HEK293T (cell line): ENCODE results near the gene TMEM87B.

Experiments used
- CTCF ChIA-PET: fragments of 350-600 bp; formaldehyde crosslinking; extraction: SDS; loops from one replicate; lab custom pipeline; 2021; ENCODE audit warnings: antibody characterized with exemption, inconsistent platforms; lab: Yijun Ruan, JAX
- POLR2A ChIA-PET: fragments of 350-600 bp; formaldehyde crosslinking; extraction: SDS; loops from one replicate; lab custom pipeline; 2020; ENCODE audit warnings: antibody characterized with exemption, inconsistent platforms; lab: Yijun Ruan, JAX
- DNase-seq: peaks from one replicate; pipeline ENCODE4 v3.0.0; 2012; ENCODE audit warnings: mixed read lengths; ENCODE audit errors: extremely low spot score
- ARNT ChIP-seq: fragments of 450-650 bp; IDR thresholded peaks from 2 replicates; pipeline ENCODE4 v1.6.1; 2017; ENCODE audit warnings: mild to moderate bottlenecking
- BHLHE40 ChIP-seq: fragments of 450-650 bp; IDR thresholded peaks from 2 replicates; pipeline ENCODE4 v1.6.1; 2016; ENCODE audit warnings: mild to moderate bottlenecking, moderate library complexity, borderline replicate concordance
- CTBP1 ChIP-seq: fragments of 450-650 bp; IDR thresholded peaks from 2 replicates; pipeline ENCODE4 v1.6.1; 2016; ENCODE audit warnings: borderline replicate concordance
- ELF4 ChIP-seq: fragments of 450-650 bp; IDR thresholded peaks from 2 replicates; pipeline ENCODE4 v1.6.1; 2017; ENCODE audit warnings: antibody characterized with exemption
- FOXA1 ChIP-seq: fragments of 450-650 bp; IDR thresholded peaks from 2 replicates; pipeline ENCODE4 v1.6.1; 2016; ENCODE audit warnings: mild to moderate bottlenecking
- FOXK2 ChIP-seq: fragments of 450-650 bp; IDR thresholded peaks from 2 replicates; pipeline ENCODE4 v1.6.1; 2016; ENCODE audit warnings: mild to moderate bottlenecking
- FOXM1 ChIP-seq: fragments of 450-650 bp; IDR thresholded peaks from 2 replicates; pipeline ENCODE4 v1.6.1; 2017; ENCODE audit warnings: mild to moderate bottlenecking, borderline replicate concordance
- HDGF ChIP-seq: fragments of 450-650 bp; IDR thresholded peaks from 2 replicates; pipeline ENCODE4 v1.6.1; 2017; ENCODE audit warnings: antibody characterized with exemption, borderline replicate concordance
- L3MBTL2 ChIP-seq: fragments of 450-650 bp; conservative IDR thresholded peaks from 2 replicates; pipeline ENCODE4 v1.6.1; 2016; ENCODE audit warnings: mild to moderate bottlenecking
- LEF1 ChIP-seq: fragments of 450-650 bp; IDR thresholded peaks from 2 replicates; pipeline ENCODE4 v1.6.1; 2017; ENCODE audit warnings: mild to moderate bottlenecking, borderline replicate concordance
- NFRKB ChIP-seq: fragments of 450-650 bp; IDR thresholded peaks from 2 replicates; pipeline ENCODE4 v1.6.1; 2016; ENCODE audit warnings: mild to moderate bottlenecking, moderate library complexity
- SP1 ChIP-seq: fragments of 450-650 bp; IDR thresholded peaks from 2 replicates; pipeline ENCODE4 v1.6.1; 2017
- SUZ12 ChIP-seq: fragments of 450-650 bp; IDR thresholded peaks from 2 replicates; pipeline ENCODE4 v1.6.1; 2016; ENCODE audit warnings: mild to moderate bottlenecking
- TARDBP ChIP-seq: fragments of 450-650 bp; IDR thresholded peaks from 2 replicates; pipeline ENCODE4 v1.6.1; 2016
- ZNF384 ChIP-seq: fragments of 450-650 bp; IDR thresholded peaks from 2 replicates; pipeline ENCODE4 v1.6.1; 2016
- TF ChIP-seq, protein P1 (sequence below): fragments of 450-650 bp; IDR thresholded peaks from 2 replicates; pipeline ENCODE4 v1.6.1; 2016

Gene TMEM87B

GRCh38 chr2:112159454-112159921, 104.4 kb downstream of the TMEM87B start:
- ChIA-PET CTCF (no interaction called here), POLR2A (no interaction called here)
- TF ChIP-seq ARNT: no peak
- TF ChIP-seq HDGF: no peak
- TF ChIP-seq L3MBTL2: no peak
- TF ChIP-seq BHLHE40: no peak
- no peak for TF ChIP-seq CTBP1
- TF ChIP-seq TARDBP: no peak
- TF ChIP-seq FOXM1: no peak
- TF ChIP-seq ZNF384: no peak
- no peak for TF ChIP-seq FOXA1
- no peak for TF ChIP-seq SUZ12
- TF ChIP-seq LEF1: no peak
- DNase-seq: no peak

GRCh38 chr2:112160283-112161250, 105.5 kb downstream of the TMEM87B start:
- CTCF ChIA-PET: no interaction called here
- POLR2A ChIA-PET: no interaction called here
- DNase-seq: no peak
- TF ChIP-seq, protein P1, sequence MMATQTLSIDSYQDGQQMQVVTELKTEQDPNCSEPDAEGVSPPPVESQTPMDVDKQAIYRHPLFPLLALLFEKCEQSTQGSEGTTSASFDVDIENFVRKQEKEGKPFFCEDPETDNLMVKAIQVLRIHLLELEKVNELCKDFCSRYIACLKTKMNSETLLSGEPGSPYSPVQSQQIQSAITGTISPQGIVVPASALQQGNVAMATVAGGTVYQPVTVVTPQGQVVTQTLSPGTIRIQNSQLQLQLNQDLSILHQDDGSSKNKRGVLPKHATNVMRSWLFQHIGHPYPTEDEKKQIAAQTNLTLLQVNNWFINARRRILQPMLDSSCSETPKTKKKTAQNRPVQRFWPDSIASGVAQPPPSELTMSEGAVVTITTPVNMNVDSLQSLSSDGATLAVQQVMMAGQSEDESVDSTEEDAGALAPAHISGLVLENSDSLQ: no peak
- TF ChIP-seq LEF1 (no peak), ZNF384 (no peak)

GRCh38 chr2:112161431-112162145, 106.5 kb downstream of the TMEM87B start:
- ChIA-PET POLR2A (interaction anchor here (1.5 kb wide), 1 partner anchor 11 kb away, joined by 3 read pairs; no protein-coding TSS in a partner anchor), CTCF (no interaction called here)
- no peak for DNase-seq
- TF ChIP-seq L3MBTL2: no peak

DNA sequence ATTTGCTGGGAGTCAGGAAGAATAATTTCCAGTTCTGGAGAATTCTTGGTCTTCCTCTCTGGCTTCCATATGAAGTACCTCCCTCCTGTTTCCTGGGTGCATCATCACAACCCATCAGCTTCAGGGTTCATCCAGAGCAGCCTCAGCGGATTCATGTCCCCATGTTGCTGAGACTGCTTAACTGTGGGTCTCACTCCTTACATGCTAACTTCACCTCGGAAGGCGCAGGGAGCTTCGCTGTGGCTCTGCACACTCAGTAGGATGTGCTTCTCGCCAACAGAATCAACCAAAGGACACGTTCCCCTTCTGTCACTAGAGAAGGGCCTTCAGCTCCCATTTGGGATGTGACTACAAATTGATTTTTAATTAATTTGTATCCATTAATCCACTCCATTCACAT, 107.3 kb downstream of the TMEM87B start:
- POLR2A ChIA-PET: interaction anchor here (1.2 to 1.5 kb wide), 2 partner anchors 11 to 422 kb away, joined by 3 to 4 read pairs; partner anchors contain the start of gene CHCHD5

GRCh38 chr2:112162956-112163355, 107.9 kb downstream of the TMEM87B start:
- DNase-seq: no peak
- TF ChIP-seq FOXM1: no peak
- TF ChIP-seq, protein P1: no peak
- TF ChIP-seq FOXK2: no peak
- POLR2A ChIA-PET: interaction anchor here (1.2 to 1.5 kb wide), 2 partner anchors 12 to 422 kb away, joined by 3 to 4 read pairs; partner anchors contain the start of gene CHCHD5
- CTCF ChIA-PET: interaction anchor here (0.6 kb wide), 1 partner anchor 73 kb away, joined by 3 read pairs; no protein-coding TSS in a partner anchor

More for the DNA sequence above, 107.3 kb downstream of the TMEM87B start:
- TF ChIP-seq FOXM1: no peak
- no peak for TF ChIP-seq ZNF384
- TF ChIP-seq FOXK2: no peak
- TF ChIP-seq ELF4: no peak
- TF ChIP-seq, protein P1: no peak
- TF ChIP-seq CTBP1: no peak
- no peak for TF ChIP-seq ARNT
- no peak for TF ChIP-seq SP1
- no peak for TF ChIP-seq TARDBP
- no peak for TF ChIP-seq SUZ12
- TF ChIP-seq HDGF: no peak
- no peak for DNase-seq
- CTCF ChIA-PET: no interaction called here

DNA sequence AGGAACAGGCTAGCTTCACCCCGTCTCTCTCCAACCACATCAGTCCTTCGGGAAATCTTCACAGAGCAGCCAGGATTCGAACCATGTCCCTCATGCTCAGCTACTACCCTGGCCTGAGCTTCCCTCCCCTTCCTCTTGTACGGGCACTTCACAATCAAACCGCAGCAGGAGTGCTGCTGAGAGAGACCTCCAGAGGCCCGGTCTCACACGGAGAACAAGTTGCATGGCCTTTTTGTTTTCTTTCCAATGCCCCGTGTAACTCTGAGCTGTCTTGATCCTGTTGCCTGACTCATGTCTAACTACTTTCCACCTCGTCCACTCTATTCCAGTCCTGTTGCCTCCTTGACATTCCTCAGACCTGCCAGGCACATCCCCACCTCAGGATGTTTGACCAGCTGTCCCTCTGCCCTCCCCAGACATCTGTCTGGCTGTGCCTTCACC, 108.5 kb downstream of the TMEM87B start:
- DNase-seq: no peak
- POLR2A ChIA-PET: interaction anchor here (1.2 kb wide), 1 partner anchor 421 kb away, joined by 4 read pairs; the partner anchor contains the start of gene CHCHD5
- CTCF ChIA-PET: no interaction called here
- TF ChIP-seq FOXM1: no peak
- no peak for TF ChIP-seq HDGF

- POLR2A ChIA-PET: no interaction called here
- CTCF ChIA-PET: no interaction called here
- DNase-seq: no peak
- TF ChIP-seq BHLHE40: no peak
- TF ChIP-seq ARNT: no peak
- no peak for TF ChIP-seq LEF1
- TF ChIP-seq TARDBP: no peak
- TF ChIP-seq NFRKB: no peak
- TF ChIP-seq, protein P1: no peak
- TF ChIP-seq HDGF: no peak
Observed at GRCh38 chr2:112164876-112165275, 109.8 kb downstream of the TMEM87B start.
